Fibroblast of lung (primary cell): ENCODE results near the gene CAPZB. TPM values are rescaled to one million over a fixed set of nuclear protein-coding genes. Genes with fewer than 3 reads are reported as not detected.

ENCODE experiments used
- DNase-seq, 2 donors: peaks; one replicate each; pipeline versions ENCODE4 v3.0.0 to v3.0.0-alpha.2; 2010; ENCODE audit warnings: low read depth in 2 of 2
- H2AFZ ChIP-seq: 2 replicates; pipeline ENCODE4 v1.5.1; 2012; ENCODE audit warnings: low read length, control low read depth, inconsistent platforms
- H3K27ac ChIP-seq: 2 replicates; pipeline ENCODE4 v1.5.1; 2011; ENCODE audit warnings: low read length, control low read depth; ENCODE audit not compliant: insufficient read depth
- H3K27me3 ChIP-seq: 2 replicates; pipeline ENCODE4 v1.5.1; 2011; ENCODE audit warnings: mild to moderate bottlenecking, low read length; ENCODE audit not compliant: control insufficient read depth, insufficient read depth
- H3K36me3 ChIP-seq: 2 replicates; pipeline ENCODE4 v1.5.1; 2011; ENCODE audit warnings: low read length; ENCODE audit not compliant: control insufficient read depth, insufficient read depth
- H3K4me1 ChIP-seq: 2 replicates; pipeline ENCODE4 v1.5.1; 2011; ENCODE audit warnings: low read length; ENCODE audit not compliant: control insufficient read depth, insufficient read depth; ENCODE audit errors: extremely low read depth
- H3K4me2 ChIP-seq: 2 replicates; pipeline ENCODE4 v1.5.1; 2011; ENCODE audit warnings: low read length, control low read depth; ENCODE audit not compliant: insufficient read depth; ENCODE audit errors: extremely low read depth
- H3K4me3 ChIP-seq, 4 experiments: fragments of 200-600 bp in 1 of 4; sonication (generic) in 1 of 4; replicated peaks in 1 of 4; 2 replicates each; pipeline ENCODE4 v1.5.1; 2011 to 2016; ENCODE audit warnings: low read length in 4 of 4, low read depth in 3 of 4, mild to moderate bottlenecking in 3 of 4, control low read depth in 2 of 4, inconsistent platforms in 1 of 4, mixed read lengths in 1 of 4; ENCODE audit not compliant: insufficient read depth in 1 of 4; ENCODE audit errors: control extremely low read depth in 1 of 4
- H3K79me2 ChIP-seq: 2 replicates; pipeline ENCODE4 v1.5.1; 2012; ENCODE audit warnings: mild to moderate bottlenecking, low read length, inconsistent platforms; ENCODE audit not compliant: control insufficient read depth, insufficient read depth
- H3K9ac ChIP-seq: 2 replicates; pipeline ENCODE4 v1.5.1; 2011; ENCODE audit warnings: mild to moderate bottlenecking, low read length, control low read depth; ENCODE audit not compliant: insufficient read depth
- H3K9me3 ChIP-seq: 2 replicates; pipeline ENCODE4 v1.5.1; 2012; ENCODE audit warnings: low read depth, low read length; ENCODE audit not compliant: control insufficient read depth, insufficient read depth
- H4K20me1 ChIP-seq: 2 replicates; pipeline ENCODE4 v1.5.1; 2011; ENCODE audit warnings: low read length; ENCODE audit not compliant: control insufficient read depth, insufficient read depth; ENCODE audit errors: extremely low read depth
- EZH2 ChIP-seq: IDR thresholded peaks from 2 replicates; pipeline ENCODE4 v1.5.1; 2012; ENCODE audit warnings: low read length, control low read depth, mild to moderate bottlenecking; ENCODE audit errors: missing control alignments
- polyA plus RNA-seq, 2 donors: library from polyadenylated mRNA; depleted of rRNA in 1 of 2; stranded (reverse) in 1 of 2; unstranded in 1 of 2; fragments of >200 nt; gene quantifications; 2 replicates each; pipeline ENCODE4 v1.2.1, GENCODE V29; 2011 to 2012; ENCODE audit warnings: missing spikeins in 1 of 2
- total RNA-seq: library from RNA; depleted of rRNA; stranded (reverse); fragments of >200 nt; gene quantifications from 2 replicates; pipeline ENCODE4 v1.2.1, GENCODE V29; 2014
- TF ChIP-seq, protein P1 (sequence below), 2 donors: IDR thresholded peaks in 1 of 2; conservative IDR thresholded peaks in 1 of 2; 1 replicate in 1 of 2; 2 replicates in 1 of 2; pipeline ENCODE4 v1.5.1; 2011 to 2012; ENCODE audit warnings: low read length in 2 of 2, control low read depth in 1 of 2, inconsistent platforms in 1 of 2, low read depth in 1 of 2, mild to moderate bottlenecking in 1 of 2

Gene CAPZB
- total and polyA plus RNA-seq, 2 donors (not counting 1 experiment from before 2014, with no cell fraction given), result 104 to 495 TPM

DNA sequence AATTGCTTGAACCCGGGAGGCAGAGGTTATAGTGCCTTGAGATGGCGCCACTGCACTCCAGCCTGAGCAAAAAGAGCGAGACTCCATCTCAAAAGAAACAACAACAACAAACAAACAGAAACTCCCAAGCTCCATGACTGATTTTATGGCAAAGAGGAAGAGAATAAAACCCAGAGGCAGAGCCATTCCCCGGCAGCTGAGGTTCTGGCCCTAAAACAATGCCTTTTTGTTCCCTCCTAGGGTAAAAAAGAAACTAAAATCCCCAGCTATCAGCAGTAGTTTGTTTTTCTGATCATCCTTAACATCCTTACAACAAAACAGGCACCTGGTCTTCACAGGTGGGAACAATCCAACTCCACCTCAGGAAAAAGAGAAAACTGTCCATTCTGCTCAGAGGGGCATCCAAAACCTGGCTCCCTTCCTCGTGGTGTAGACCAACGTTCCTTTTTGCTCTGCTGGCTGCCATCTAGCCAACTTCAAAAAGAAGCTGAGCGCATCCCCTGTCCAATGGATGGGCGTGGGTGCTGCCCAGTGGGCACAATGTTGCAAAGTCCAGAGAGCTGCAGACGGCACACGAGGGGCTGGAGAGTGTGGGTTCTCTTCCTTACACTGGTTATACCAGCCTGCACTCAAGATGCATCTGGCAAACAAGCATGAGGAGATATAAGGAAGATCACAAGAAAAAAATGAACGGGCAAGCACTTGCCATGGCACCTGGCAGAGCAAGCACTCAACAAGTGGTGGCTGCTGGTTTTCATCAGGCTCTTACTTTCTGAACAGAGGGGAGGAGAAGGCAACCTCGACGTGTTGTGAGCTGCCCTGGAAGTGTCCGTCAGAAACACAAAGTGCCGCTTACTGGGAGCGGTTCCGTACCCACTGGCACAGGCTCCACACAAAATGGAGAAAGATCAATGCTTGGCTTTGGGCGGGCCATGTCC lies 118.5 kb downstream of the CAPZB start:
- Histone ChIP-seq H3K27me3 (no peaks in the 10 kb centered on the region), H3K36me3 (peaks cover 6% of the 10 kb centered on the region), H3K9ac (no peak overlapping the region), H3K4me3 (no peak overlapping the region), H3K27ac (no peak overlapping the region), H2AFZ (no peak overlapping the region), H3K79me2 (peaks cover 20% of the 10 kb centered on the region), H4K20me1 (no peaks in the 10 kb centered on the region), H3K9me3 (no peaks in the 10 kb centered on the region), H3K4me1 (peaks cover 2% of the 10 kb centered on the region), H3K4me2 (no peak overlapping the region)
- DNase-seq, result no peak
- TF ChIP-seq, protein P1, sequence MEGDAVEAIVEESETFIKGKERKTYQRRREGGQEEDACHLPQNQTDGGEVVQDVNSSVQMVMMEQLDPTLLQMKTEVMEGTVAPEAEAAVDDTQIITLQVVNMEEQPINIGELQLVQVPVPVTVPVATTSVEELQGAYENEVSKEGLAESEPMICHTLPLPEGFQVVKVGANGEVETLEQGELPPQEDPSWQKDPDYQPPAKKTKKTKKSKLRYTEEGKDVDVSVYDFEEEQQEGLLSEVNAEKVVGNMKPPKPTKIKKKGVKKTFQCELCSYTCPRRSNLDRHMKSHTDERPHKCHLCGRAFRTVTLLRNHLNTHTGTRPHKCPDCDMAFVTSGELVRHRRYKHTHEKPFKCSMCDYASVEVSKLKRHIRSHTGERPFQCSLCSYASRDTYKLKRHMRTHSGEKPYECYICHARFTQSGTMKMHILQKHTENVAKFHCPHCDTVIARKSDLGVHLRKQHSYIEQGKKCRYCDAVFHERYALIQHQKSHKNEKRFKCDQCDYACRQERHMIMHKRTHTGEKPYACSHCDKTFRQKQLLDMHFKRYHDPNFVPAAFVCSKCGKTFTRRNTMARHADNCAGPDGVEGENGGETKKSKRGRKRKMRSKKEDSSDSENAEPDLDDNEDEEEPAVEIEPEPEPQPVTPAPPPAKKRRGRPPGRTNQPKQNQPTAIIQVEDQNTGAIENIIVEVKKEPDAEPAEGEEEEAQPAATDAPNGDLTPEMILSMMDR (conservative IDR thresholded peaks at IDR 0.05 in 1 of 2, IDR thresholded peaks at IDR 0.05 in 1 of 2; ENCODE audit: low read depth in 1 of 2, low read length in 2 of 2), result no peak
- TF ChIP-seq EZH2, result no peak

DNA sequence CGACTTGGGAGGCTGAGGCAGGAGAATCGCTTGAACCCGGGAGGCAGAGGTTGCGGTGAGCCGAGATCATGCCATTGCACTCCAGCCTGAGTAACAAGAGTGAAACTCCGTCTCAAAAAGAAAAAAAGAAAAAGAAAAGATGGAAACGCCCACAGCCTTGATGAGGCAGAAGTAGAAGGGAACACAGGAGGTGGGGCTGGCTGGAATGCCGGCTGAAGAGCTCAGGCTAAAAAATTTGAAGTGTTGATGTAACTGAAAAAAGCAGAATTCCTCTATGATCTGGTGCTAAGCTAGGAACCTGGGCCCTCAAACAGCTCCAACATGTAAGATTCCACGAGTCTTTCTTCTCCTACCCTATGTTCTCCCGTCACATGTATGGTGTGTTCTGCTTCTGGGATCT lies 119.6 kb downstream of the CAPZB start:
- no peak overlapping the region for H2AFZ ChIP-seq
- H4K20me1 ChIP-seq, result peaks cover 2% of the 10 kb centered on the region
- TF ChIP-seq EZH2, result no peak
- TF ChIP-seq, protein P1 (conservative IDR thresholded peaks at IDR 0.05 in 1 of 2, IDR thresholded peaks at IDR 0.05 in 1 of 2; ENCODE audit: low read depth in 1 of 2, low read length in 2 of 2), result no peak
- peaks cover 2% of the 10 kb centered on the region for H3K4me1 ChIP-seq
- no peak overlapping the region for H3K9ac ChIP-seq
- peaks cover 17% of the 10 kb centered on the region for H3K79me2 ChIP-seq
- no peak overlapping the region for H3K4me3 ChIP-seq
- H3K9me3 ChIP-seq, result no peaks in the 10 kb centered on the region
- no peak overlapping the region for H3K27ac ChIP-seq
- H3K36me3 ChIP-seq, result peaks cover 2% of the 10 kb centered on the region
- DNase-seq, result peak in 1 of 2 donors; percentile 34
- no peak overlapping the region for H3K4me2 ChIP-seq
- H3K27me3 ChIP-seq, result no peaks in the 10 kb centered on the region

DNA sequence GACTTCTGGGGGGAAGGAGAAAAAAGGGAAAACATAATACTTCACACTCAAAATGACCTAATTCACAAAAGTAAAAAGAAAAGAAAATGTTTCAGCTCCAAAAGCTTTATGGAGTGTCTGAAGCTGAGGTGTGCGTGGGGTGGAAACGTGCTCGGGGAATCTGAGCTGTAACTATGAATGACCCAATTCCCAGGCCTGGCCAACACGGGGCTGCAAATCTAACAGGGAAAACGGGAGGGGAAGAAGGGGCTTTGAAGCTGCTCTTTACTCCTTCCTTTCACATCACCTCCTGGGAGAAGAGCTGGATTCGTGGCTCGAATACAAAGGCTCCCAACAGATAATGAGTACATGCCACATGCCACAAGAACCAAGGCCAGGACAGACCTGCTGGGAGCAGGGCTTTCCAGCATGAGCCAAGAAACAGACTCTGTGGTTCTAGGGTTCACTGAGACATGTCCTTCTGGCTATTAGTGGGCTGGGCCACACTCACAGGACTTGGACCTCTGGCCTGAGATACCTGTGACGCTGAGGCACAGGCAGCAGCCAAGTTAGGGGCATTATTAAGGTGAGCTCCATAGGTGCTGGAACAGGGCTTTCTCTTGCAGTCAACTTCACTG lies 121.7 kb downstream of the CAPZB start:
- Histone ChIP-seq H3K9me3 (no peaks in the 10 kb centered on the region), H3K4me2 (no peak overlapping the region), H2AFZ (no peak overlapping the region), H3K27me3 (no peaks in the 10 kb centered on the region), H3K27ac (no peak overlapping the region), H3K4me3 (no peak overlapping the region), H3K9ac (no peak overlapping the region), H4K20me1 (peaks cover 2% of the 10 kb centered on the region), H3K79me2 (peaks cover 15% of the 10 kb centered on the region), H3K4me1 (peaks cover 2% of the 10 kb centered on the region), H3K36me3 (peaks cover 3% of the 10 kb centered on the region)
- DNase-seq, result no peak
- TF ChIP-seq, protein P1 (conservative IDR thresholded peaks at IDR 0.05 in 1 of 2, IDR thresholded peaks at IDR 0.05 in 1 of 2; ENCODE audit: low read depth in 1 of 2, low read length in 2 of 2), result no peak
- no peak for TF ChIP-seq EZH2
